ENCODE data around the gene NQO2. TPM values are rescaled to one million over a fixed set of nuclear protein-coding genes. Genes with fewer than 3 reads are reported as not detected.
A peak's percentile ranks its signal among the peaks of the same experiment; 100 is the strongest.

Gene NQO2
- total RNA-seq, 2 experiments from 2014 or later = 23.8 to 24.7 TPM

DNA sequence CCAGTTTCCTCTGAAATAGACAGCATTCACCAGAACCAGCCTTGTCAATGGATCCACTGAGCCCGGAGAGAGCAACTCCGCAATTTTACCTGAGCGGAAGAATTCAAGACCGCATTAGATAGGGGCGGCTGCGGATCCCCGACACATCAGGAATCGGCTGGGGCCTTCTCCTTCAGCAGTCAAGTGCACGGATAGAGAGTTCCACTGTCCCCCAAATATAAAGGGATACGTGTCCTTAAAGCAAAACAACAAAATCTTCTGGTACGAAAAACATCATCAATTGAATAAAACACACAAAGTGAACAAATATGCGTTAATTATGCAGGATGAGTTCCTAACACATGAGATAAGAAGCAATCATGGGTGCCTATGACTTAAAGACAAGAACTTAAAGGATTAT lies 46.6 kb upstream of the NQO2 start:
- POLR2A ChIA-PET = interaction anchor here (1.2 to 1.6 kb wide), 3 partner anchors 8 to 106 kb away, joined by 3 to 9 read pairs (median 4); no protein-coding TSS in a partner anchor
- H3K9me3 Mint-ChIP-seq = no peaks in the 10 kb centered on the region
- no peaks in the 10 kb centered on the region for H3K27me3 Mint-ChIP-seq
- ATAC-seq (no peak), DNase-seq (no peak)
- intact Hi-C loops (cut with micrococcal nuclease) = no loop called here
- H3K27ac Mint-ChIP-seq = no peak overlapping the region
- H3K4me1 Mint-ChIP-seq (ENCODE audit: low read depth) = peaks cover 13% of the 10 kb centered on the region
- CTCF ChIA-PET = interaction anchor here (0.6 to 5.3 kb wide), 32 partner anchors 8 to 180 kb away, joined by 3 to 85 read pairs (median 6); partner anchors contain the start of genes SERPINB1 and SERPINB6
- no peak overlapping the region for H3K4me3 Mint-ChIP-seq
- TF ChIP-seq, protein P1, sequence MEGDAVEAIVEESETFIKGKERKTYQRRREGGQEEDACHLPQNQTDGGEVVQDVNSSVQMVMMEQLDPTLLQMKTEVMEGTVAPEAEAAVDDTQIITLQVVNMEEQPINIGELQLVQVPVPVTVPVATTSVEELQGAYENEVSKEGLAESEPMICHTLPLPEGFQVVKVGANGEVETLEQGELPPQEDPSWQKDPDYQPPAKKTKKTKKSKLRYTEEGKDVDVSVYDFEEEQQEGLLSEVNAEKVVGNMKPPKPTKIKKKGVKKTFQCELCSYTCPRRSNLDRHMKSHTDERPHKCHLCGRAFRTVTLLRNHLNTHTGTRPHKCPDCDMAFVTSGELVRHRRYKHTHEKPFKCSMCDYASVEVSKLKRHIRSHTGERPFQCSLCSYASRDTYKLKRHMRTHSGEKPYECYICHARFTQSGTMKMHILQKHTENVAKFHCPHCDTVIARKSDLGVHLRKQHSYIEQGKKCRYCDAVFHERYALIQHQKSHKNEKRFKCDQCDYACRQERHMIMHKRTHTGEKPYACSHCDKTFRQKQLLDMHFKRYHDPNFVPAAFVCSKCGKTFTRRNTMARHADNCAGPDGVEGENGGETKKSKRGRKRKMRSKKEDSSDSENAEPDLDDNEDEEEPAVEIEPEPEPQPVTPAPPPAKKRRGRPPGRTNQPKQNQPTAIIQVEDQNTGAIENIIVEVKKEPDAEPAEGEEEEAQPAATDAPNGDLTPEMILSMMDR (IDR thresholded peaks at IDR 0.05) = no peak
- peaks cover 31% of the 10 kb centered on the region for H3K36me3 Mint-ChIP-seq (ENCODE audit: low read depth)

DNA sequence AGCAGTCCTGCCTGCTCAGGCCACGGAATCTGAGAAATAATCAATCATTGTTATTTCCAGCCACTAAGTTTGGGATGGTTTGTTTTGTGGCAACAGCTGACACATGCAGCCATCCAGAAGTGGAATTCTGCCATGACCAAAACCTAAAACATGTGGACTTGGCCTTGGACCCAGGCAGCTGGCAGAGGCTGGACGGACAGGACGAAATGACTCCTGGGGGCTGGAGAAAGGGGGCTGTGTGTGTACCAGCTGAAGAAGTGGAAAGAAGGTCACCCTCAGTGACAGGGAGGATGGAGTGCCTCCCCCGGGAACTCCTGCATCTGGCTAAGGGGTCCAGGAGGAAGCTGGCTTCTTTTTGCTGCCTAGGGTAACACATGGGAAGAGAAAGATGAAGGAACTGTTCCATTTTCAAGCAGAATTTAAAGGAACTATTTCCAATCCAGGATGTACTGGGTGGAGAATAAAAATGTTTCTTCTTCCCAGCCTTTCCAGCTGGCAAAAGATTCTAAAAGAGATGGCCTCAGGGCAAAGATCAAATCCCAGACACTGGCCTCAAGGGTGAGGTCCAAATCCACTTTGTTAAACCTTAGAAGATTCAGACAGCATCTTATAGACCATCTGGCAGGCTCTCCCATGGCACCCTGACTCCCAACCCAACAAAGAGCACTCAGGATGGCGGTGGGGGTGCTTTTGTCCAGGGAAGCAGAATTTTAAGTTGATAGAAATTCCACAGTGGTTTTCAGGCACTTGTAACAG lies 42.6 kb upstream of the NQO2 start:
- intact Hi-C loops (cut with micrococcal nuclease) = no loop called here
- peaks cover 11% of the 10 kb centered on the region for H3K4me1 Mint-ChIP-seq (ENCODE audit: low read depth)
- ChIA-PET CTCF (interaction anchor here (1.1 kb wide), 1 partner anchor 15 kb away, joined by 3 read pairs; no protein-coding TSS in a partner anchor), POLR2A (interaction anchor here (0.6 to 1.7 kb wide), 4 partner anchors 9 to 18 kb away, joined by 3 to 7 read pairs (median 4); partner anchors contain the start of gene SERPINB6)
- peaks cover 22% of the 10 kb centered on the region for H3K36me3 Mint-ChIP-seq (ENCODE audit: low read depth)
- H3K27ac Mint-ChIP-seq = no peak overlapping the region
- H3K27me3 Mint-ChIP-seq = no peaks in the 10 kb centered on the region
- TF ChIP-seq, protein P1 (IDR thresholded peaks at IDR 0.05) = no peak
- no peak overlapping the region for H3K4me3 Mint-ChIP-seq
- DNase-seq (no peak), ATAC-seq (no peak)
- no peaks in the 10 kb centered on the region for H3K9me3 Mint-ChIP-seq

DNA sequence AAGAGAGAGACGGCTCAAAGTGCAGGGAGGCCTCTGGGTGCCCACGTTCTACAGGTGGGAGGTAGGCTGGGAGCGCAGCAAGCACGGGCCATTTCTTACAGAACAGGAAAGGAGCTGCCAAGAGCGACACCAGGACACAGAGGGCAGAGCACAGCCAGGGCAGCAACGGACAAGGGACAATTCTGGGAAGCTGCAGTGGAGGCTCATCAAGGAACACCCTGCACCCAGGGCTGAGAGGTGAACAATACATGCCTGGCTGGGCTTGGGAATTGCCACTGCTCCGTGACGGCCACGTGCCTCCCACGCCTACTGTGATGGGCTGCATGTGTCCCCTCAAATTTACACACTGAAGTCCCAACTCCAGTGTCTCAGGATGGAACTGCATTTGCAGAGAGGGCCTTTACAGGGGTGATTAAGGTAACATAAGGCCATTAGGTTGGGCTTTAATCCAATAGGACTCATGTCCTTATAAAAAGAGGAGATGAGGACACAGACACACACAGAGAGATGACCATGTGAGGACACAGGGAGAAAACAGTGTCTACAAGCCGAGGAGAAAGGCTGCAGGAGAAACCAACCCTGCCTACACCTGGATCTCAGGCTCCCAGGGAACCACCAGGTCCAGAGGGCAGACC lies 41.9 kb upstream of the NQO2 start:
- intact Hi-C loops (cut with micrococcal nuclease) = no loop called here

DNA sequence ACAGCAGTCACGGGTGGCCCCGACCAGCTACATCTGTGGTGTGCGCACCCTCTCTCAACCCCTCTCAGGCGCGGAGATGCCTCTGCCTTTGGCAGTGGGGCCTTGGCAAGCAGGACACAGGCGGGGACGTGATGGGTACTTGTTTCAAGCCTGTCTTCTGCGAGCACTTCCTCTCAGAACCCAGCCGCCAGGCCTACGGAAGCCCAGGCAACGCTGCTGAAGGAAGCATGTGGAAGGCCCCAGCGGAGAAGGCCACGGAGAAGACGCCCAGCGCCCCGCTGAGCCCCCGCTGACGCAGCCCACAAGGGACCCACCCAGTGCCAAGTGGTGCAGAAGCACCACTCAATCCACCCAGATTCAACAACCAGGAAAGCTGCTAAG lies 41.4 kb upstream of the NQO2 start:
- no peaks in the 10 kb centered on the region for H3K27me3 Mint-ChIP-seq
- H3K36me3 Mint-ChIP-seq (ENCODE audit: low read depth) = peaks cover 10% of the 10 kb centered on the region
- no peaks in the 10 kb centered on the region for H3K9me3 Mint-ChIP-seq
- H3K4me3 Mint-ChIP-seq = peak overlapping the region; percentile 12
- H3K27ac Mint-ChIP-seq = peak overlapping the region; percentile 51
- intact Hi-C loops (cut with micrococcal nuclease) = no loop called here
- TF ChIP-seq, protein P1 (IDR thresholded peaks at IDR 0.05) = no peak
- ATAC-seq (peak; percentile 47), DNase-seq (no peak)
- ChIA-PET POLR2A (interaction anchor here (0.8 to 1.7 kb wide), 4 partner anchors 13 to 32 kb away, joined by 3 to 5 read pairs (median 4); partner anchors contain the start of gene SERPINB6), CTCF (interaction anchor here (0.8 to 1.7 kb wide), 2 partner anchors 29 to 44 kb away, joined by 3 to 6 read pairs; no protein-coding TSS in a partner anchor)
- peaks cover 13% of the 10 kb centered on the region for H3K4me1 Mint-ChIP-seq (ENCODE audit: low read depth)

More for the DNA sequence above, 41.9 kb upstream of the NQO2 start:
- H3K4me3 Mint-ChIP-seq = no peak overlapping the region
- peaks cover 11% of the 10 kb centered on the region for H3K4me1 Mint-ChIP-seq (ENCODE audit: low read depth)
- H3K27ac Mint-ChIP-seq = peak overlapping the region; percentile 51
- H3K9me3 Mint-ChIP-seq = no peaks in the 10 kb centered on the region
- ChIA-PET POLR2A (interaction anchor here (0.6 to 1.7 kb wide), 4 partner anchors 8 to 32 kb away, joined by 3 to 7 read pairs (median 4); partner anchors contain the start of gene SERPINB6), CTCF (interaction anchor here (1.7 kb wide), 1 partner anchor 29 kb away, joined by 6 read pairs; no protein-coding TSS in a partner anchor)
- DNase-seq = no peak
- ATAC-seq = no peak
- H3K27me3 Mint-ChIP-seq = no peaks in the 10 kb centered on the region
- peaks cover 15% of the 10 kb centered on the region for H3K36me3 Mint-ChIP-seq (ENCODE audit: low read depth)
- TF ChIP-seq, protein P1 (IDR thresholded peaks at IDR 0.05) = no peak
